T-helper 17 cell (primary cell): ENCODE data around the gene CPA2. TPM values are rescaled to one million over a fixed set of nuclear protein-coding genes. Genes with fewer than 3 reads are reported as not detected.
"Not testable (repeated sequence)": the region's sequence is repeated elsewhere in the genome, so short reads cannot be mapped to it uniquely, and the experiment has no call there.

Source experiments
- ATAC-seq: fragments of 150-1000 bp; cut with Tn5 transposase; 2 replicates; pipeline ENCODE4 v1.10.0; 2021; ENCODE audit warnings: mild to moderate bottlenecking, moderate library complexity
- DNase-seq, 3 donors: peaks; one replicate each; pipeline versions ENCODE4 v3.0.0 to v3.0.0-alpha.2; 2020 to 2021
- H3K9me3 ChIP-seq: one replicate; pipeline ENCODE4 v1.7.0; 2013; ENCODE audit warnings: low read length, mild to moderate bottlenecking; ENCODE audit not compliant: control insufficient read depth, poor library complexity, severe bottlenecking
- H3K27ac Mint-ChIP-seq: one replicate; pipeline ENCODE4 v1.8.0; 2022; ENCODE audit warnings: mild to moderate bottlenecking, moderate library complexity, mixed read lengths
- H3K27me3 Mint-ChIP-seq: one replicate; pipeline ENCODE4 v1.8.0; 2022; ENCODE audit warnings: mixed read lengths
- H3K36me3 Mint-ChIP-seq: one replicate; pipeline ENCODE4 v1.8.0; 2022; ENCODE audit warnings: low read depth, mixed read lengths
- H3K4me1 Mint-ChIP-seq: one replicate; pipeline ENCODE4 v1.8.0; 2022; ENCODE audit warnings: mild to moderate bottlenecking, mixed read lengths
- H3K4me3 Mint-ChIP-seq: one replicate; pipeline ENCODE4 v1.8.0; 2022; ENCODE audit warnings: mild to moderate bottlenecking, moderate library complexity, mixed read lengths
- total RNA-seq, 4 donors: library from RNA in 2 of 4; stranded (reverse) in 2 of 4; gene quantifications; one replicate each; pipeline ENCODE4 v1.2.3 and lab custom pipeline; 2022 to 2026

CPA2 gene
- not detected for total RNA-seq
- 0 reads per million in 2 donors for total RNA-seq (lab: John Stamatoyannopoulos, UW)

GRCh38 chr7:130266258-130266960 lies at the start of gene CPA2:
CPA2 (plus strand) TSS chr7:130266863; CDS start chr7:130266882, 19 bp downstream.
- H3K4me3 Mint-ChIP-seq = no peak within 1 kb of the TSS
- no peak within 1 kb of the TSS for H3K27ac Mint-ChIP-seq
- peaks cover 2% of the 10 kb centered on the region for H3K36me3 Mint-ChIP-seq
- ATAC-seq (no peak), DNase-seq (no peak)
- H3K27me3 Mint-ChIP-seq = peaks cover 29% of the 10 kb centered on the region
- H3K9me3 ChIP-seq = no peaks in the 10 kb centered on the region
- H3K4me1 Mint-ChIP-seq = no peaks in the 10 kb centered on the region

- no peaks in the 10 kb centered on the region for H3K36me3 Mint-ChIP-seq
- H3K27ac Mint-ChIP-seq = no peak overlapping the region
- peaks cover 2% of the 10 kb centered on the region for H3K4me1 Mint-ChIP-seq
- no peak for DNase-seq
- no peak overlapping the region for H3K4me3 Mint-ChIP-seq
- peaks cover 31% of the 10 kb centered on the region for H3K27me3 Mint-ChIP-seq
- no peak for ATAC-seq
- no peaks in the 10 kb centered on the region for H3K9me3 ChIP-seq
Measured at GRCh38 chr7:130218806-130219620, 47.6 kb upstream of the CPA2 start.

GRCh38 chr7:130219871-130220270 lies 46.8 kb upstream of the CPA2 start:
- H3K4me3 Mint-ChIP-seq = no peak overlapping the region
- no peaks in the 10 kb centered on the region for H3K36me3 Mint-ChIP-seq
- H3K4me1 Mint-ChIP-seq = peaks cover 2% of the 10 kb centered on the region
- no peaks in the 10 kb centered on the region for H3K9me3 ChIP-seq
- H3K27me3 Mint-ChIP-seq = peaks cover 23% of the 10 kb centered on the region
- no peak overlapping the region for H3K27ac Mint-ChIP-seq
- no peak for ATAC-seq
- DNase-seq = no peak

- no peak overlapping the region for H3K4me3 Mint-ChIP-seq
- H3K36me3 Mint-ChIP-seq = no peaks in the 10 kb centered on the region
- peaks cover 20% of the 10 kb centered on the region for H3K27me3 Mint-ChIP-seq
- no peak for DNase-seq
- ATAC-seq = no peak
- H3K27ac Mint-ChIP-seq = no peak overlapping the region
- H3K9me3 ChIP-seq = no peaks in the 10 kb centered on the region
- H3K4me1 Mint-ChIP-seq = peaks cover 2% of the 10 kb centered on the region
Measured at GRCh38 chr7:130221746-130222145, 44.9 kb upstream of the CPA2 start.

- Mint-ChIP-seq H3K27ac (no peak overlapping the region), H3K36me3 (no peaks in the 10 kb centered on the region), H3K4me3 (no peak overlapping the region), H3K4me1 (peaks cover 2% of the 10 kb centered on the region), H3K27me3 (peaks cover 20% of the 10 kb centered on the region)
- no peaks in the 10 kb centered on the region for H3K9me3 ChIP-seq
- no peak for ATAC-seq
- DNase-seq = no peak
Measured at GRCh38 chr7:130223646-130224045, 43.0 kb upstream of the CPA2 start.

- ATAC-seq (no peak), DNase-seq (no peak)
- Mint-ChIP-seq H3K4me3 (no peak overlapping the region), H3K4me1 (peaks cover 2% of the 10 kb centered on the region), H3K36me3 (peaks cover 2% of the 10 kb centered on the region), H3K27me3 (peaks cover 22% of the 10 kb centered on the region), H3K27ac (no peak overlapping the region)
- no peaks in the 10 kb centered on the region for H3K9me3 ChIP-seq
Measured at GRCh38 chr7:130224210-130224609, 42.5 kb upstream of the CPA2 start.

GRCh38 chr7:130224923-130225322 lies 41.7 kb upstream of the CPA2 start:
- H3K27me3 Mint-ChIP-seq = peaks cover 18% of the 10 kb centered on the region
- not testable (repeated sequence) for H3K4me3 Mint-ChIP-seq, ATAC-seq, H3K4me1 Mint-ChIP-seq, H3K36me3 Mint-ChIP-seq, DNase-seq, H3K27ac Mint-ChIP-seq, H3K9me3 ChIP-seq

GRCh38 chr7:130226333-130226732 lies 40.3 kb upstream of the CPA2 start:
- Mint-ChIP-seq H3K27me3 (peaks cover 13% of the 10 kb centered on the region), H3K27ac (no peak overlapping the region), H3K4me3 (no peak overlapping the region), H3K4me1 (peaks cover 2% of the 10 kb centered on the region), H3K36me3 (peaks cover 2% of the 10 kb centered on the region)
- ATAC-seq (no peak), DNase-seq (no peak)
- no peaks in the 10 kb centered on the region for H3K9me3 ChIP-seq

GRCh38 chr7:130227883-130228575 lies 38.6 kb upstream of the CPA2 start:
- H3K4me1 Mint-ChIP-seq = peaks cover 2% of the 10 kb centered on the region
- DNase-seq (no peak), ATAC-seq (no peak)
- no peaks in the 10 kb centered on the region for H3K9me3 ChIP-seq
- H3K36me3 Mint-ChIP-seq = peaks cover 2% of the 10 kb centered on the region
- no peak overlapping the region for H3K27ac Mint-ChIP-seq
- H3K4me3 Mint-ChIP-seq = no peak overlapping the region
- H3K27me3 Mint-ChIP-seq = peaks cover 25% of the 10 kb centered on the region

GRCh38 chr7:130228840-130229502 lies 37.7 kb upstream of the CPA2 start:
- Mint-ChIP-seq H3K36me3 (peaks cover 2% of the 10 kb centered on the region), H3K27ac (no peak overlapping the region), H3K4me1 (no peaks in the 10 kb centered on the region), H3K4me3 (no peak overlapping the region), H3K27me3 (peaks cover 25% of the 10 kb centered on the region)
- no peak for DNase-seq
- no peak for ATAC-seq
- no peaks in the 10 kb centered on the region for H3K9me3 ChIP-seq

GRCh38 chr7:130229981-130230380 lies 36.7 kb upstream of the CPA2 start:
- peaks cover 33% of the 10 kb centered on the region for H3K27me3 Mint-ChIP-seq
- H3K36me3 Mint-ChIP-seq, DNase-seq, H3K4me3 Mint-ChIP-seq, ATAC-seq, H3K9me3 ChIP-seq, H3K27ac Mint-ChIP-seq, H3K4me1 Mint-ChIP-seq: not testable (repeated sequence)

GRCh38 chr7:130231792-130232191 lies 34.9 kb upstream of the CPA2 start:
- no peaks in the 10 kb centered on the region for H3K4me1 Mint-ChIP-seq
- no peaks in the 10 kb centered on the region for H3K9me3 ChIP-seq
- no peak overlapping the region for H3K27ac Mint-ChIP-seq
- DNase-seq = no peak
- no peak overlapping the region for H3K4me3 Mint-ChIP-seq
- ATAC-seq = no peak
- H3K27me3 Mint-ChIP-seq = peaks cover 42% of the 10 kb centered on the region
- H3K36me3 Mint-ChIP-seq = peaks cover 2% of the 10 kb centered on the region

GRCh38 chr7:130232209-130232608 lies 34.5 kb upstream of the CPA2 start:
- Mint-ChIP-seq H3K36me3 (peaks cover 2% of the 10 kb centered on the region), H3K27me3 (peaks cover 46% of the 10 kb centered on the region), H3K27ac (no peak overlapping the region), H3K4me1 (no peaks in the 10 kb centered on the region), H3K4me3 (no peak overlapping the region)
- DNase-seq = no peak
- no peaks in the 10 kb centered on the region for H3K9me3 ChIP-seq
- ATAC-seq = no peak
